SU-DHL-6 (cell line): Measurements from ENCODE around the gene DLG4.
A peak's percentile ranks its signal among the peaks of the same experiment; 100 is the strongest.
"Not testable (repeated sequence)": the region's sequence is repeated elsewhere in the genome, so short reads cannot be mapped to it uniquely, and the experiment has no call there.

Source experiments
- H2AFZ ChIP-seq: fragments of 200-600 bp; sonication (generic); 2 replicates; pipeline ENCODE4 v1.6.1; 2014; ENCODE audit warnings: low read depth, mild to moderate bottlenecking, moderate library complexity, mixed read lengths, antibody characterized with exemption, low read length; ENCODE audit not compliant: severe bottlenecking
- H3F3A ChIP-seq: fragments of 200-600 bp; shearing (Covaris generic); 2 replicates; pipeline ENCODE4 v1.6.0; 2016; ENCODE audit warnings: antibody characterized with exemption, mild to moderate bottlenecking; ENCODE audit not compliant: insufficient read depth
- H3K27ac ChIP-seq: fragments of 200-600 bp; sonication (generic); 2 replicates; pipeline ENCODE4 v1.5.1; 2016; ENCODE audit warnings: low read depth, mild to moderate bottlenecking, low read length, moderate library complexity, mixed read lengths
- H3K27me3 ChIP-seq: fragments of 200-600 bp; sonication (generic), shearing (Covaris generic); 2 replicates; pipeline ENCODE4 v1.6.0; 2014; ENCODE audit warnings: mild to moderate bottlenecking, low read length
- H3K36me3 ChIP-seq: fragments of 200-600 bp; sonication (generic); 2 replicates; pipeline ENCODE4 v1.6.1; 2014; ENCODE audit warnings: mild to moderate bottlenecking, low read length, mixed read lengths
- H3K4me2 ChIP-seq: fragments of 300-600, 200-600 bp; shearing (Covaris generic), sonication (generic); 2 replicates; pipeline ENCODE4 v1.6.0; 2014; ENCODE audit warnings: low read length, low read depth, mild to moderate bottlenecking; ENCODE audit not compliant: poor library complexity, severe bottlenecking
- H3K4me3 ChIP-seq: fragments of 200-600 bp; sonication (generic); 2 replicates; pipeline ENCODE4 v1.5.1; 2014; ENCODE audit warnings: antibody characterized with exemption, low read length, mild to moderate bottlenecking, mixed read lengths; ENCODE audit not compliant: insufficient read depth, poor library complexity, severe bottlenecking
- H3K79me2 ChIP-seq: fragments of 200-600 bp; sonication (generic); 2 replicates; pipeline ENCODE4 v1.6.1; 2014; ENCODE audit warnings: mild to moderate bottlenecking, low read length, moderate library complexity; ENCODE audit not compliant: insufficient read depth
- H3K9ac ChIP-seq: fragments of 200-600 bp; sonication (generic); 2 replicates; pipeline ENCODE4 v1.7.0; 2014; ENCODE audit warnings: mild to moderate bottlenecking, low read length
- H3K9me2 ChIP-seq: fragments of 200-600 bp; sonication (generic); replicated peaks from 2 replicates; pipeline ENCODE4 v1.6.1; 2014; ENCODE audit warnings: low read length; ENCODE audit not compliant: insufficient read depth
- H3K9me3 ChIP-seq: fragments of 200-600 bp; sonication (generic); 2 replicates; pipeline ENCODE4 v1.6.1; 2014; ENCODE audit warnings: low read length, mixed read lengths; ENCODE audit not compliant: insufficient read depth
- H4K20me1 ChIP-seq: fragments of 200-600 bp; sonication (generic); 2 replicates; pipeline ENCODE4 v1.6.1; 2014; ENCODE audit warnings: low read depth, mild to moderate bottlenecking, antibody characterized with exemption, low read length, moderate library complexity, mixed read lengths
- EZH2phosphoT487 ChIP-seq: fragments of 200-600 bp; sonication (generic), shearing (Covaris generic); conservative IDR thresholded peaks from 2 replicates; pipeline ENCODE4 v1.6.1; 2018; ENCODE audit warnings: mild to moderate bottlenecking, antibody characterized with exemption, low read length, moderate library complexity, mixed read lengths
- TF ChIP-seq, protein P1 (sequence below): fragments of 200-600 bp; sonication (generic); IDR thresholded peaks from one replicate; pipeline ENCODE4 v1.5.1; 2017; ENCODE audit warnings: antibody characterized with exemption, mild to moderate bottlenecking, low read length, moderate library complexity; ENCODE audit not compliant: insufficient read depth, poor library complexity, severe bottlenecking

Gene DLG4

DNA sequence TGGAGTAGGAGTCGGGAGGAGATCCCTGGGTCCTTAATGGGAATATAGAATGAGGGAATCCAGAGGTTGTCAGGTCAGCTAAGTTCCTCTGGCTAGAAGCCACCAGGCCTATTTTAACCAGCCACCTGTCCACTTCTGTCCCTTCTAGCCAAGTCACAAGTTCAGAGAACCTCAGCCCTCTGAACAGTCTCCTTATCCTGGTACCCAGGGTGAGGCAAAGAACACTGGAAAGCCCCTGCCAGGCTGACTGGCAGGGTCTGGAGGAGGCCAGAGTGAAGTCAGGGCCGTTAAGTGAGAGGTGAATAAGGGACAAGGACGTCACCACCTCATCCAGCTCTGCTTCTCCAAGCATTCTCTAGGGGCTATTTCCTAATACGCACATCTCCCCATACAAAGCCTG lies 29.2 kb upstream of the DLG4 start:
- peak overlapping the region; percentile 77 for H3K4me2 ChIP-seq
- peaks cover 60% of the 10 kb centered on the region for H3K79me2 ChIP-seq
- H4K20me1 ChIP-seq = no peaks in the 10 kb centered on the region
- 0 out of 2 replicates have a peak overlapping the region, but pooled peaks have one; percentile 99 for H3K9ac ChIP-seq
- no peak overlapping the region for H3K27ac ChIP-seq
- no peak for TF ChIP-seq EZH2phosphoT487
- TF ChIP-seq, protein P1, sequence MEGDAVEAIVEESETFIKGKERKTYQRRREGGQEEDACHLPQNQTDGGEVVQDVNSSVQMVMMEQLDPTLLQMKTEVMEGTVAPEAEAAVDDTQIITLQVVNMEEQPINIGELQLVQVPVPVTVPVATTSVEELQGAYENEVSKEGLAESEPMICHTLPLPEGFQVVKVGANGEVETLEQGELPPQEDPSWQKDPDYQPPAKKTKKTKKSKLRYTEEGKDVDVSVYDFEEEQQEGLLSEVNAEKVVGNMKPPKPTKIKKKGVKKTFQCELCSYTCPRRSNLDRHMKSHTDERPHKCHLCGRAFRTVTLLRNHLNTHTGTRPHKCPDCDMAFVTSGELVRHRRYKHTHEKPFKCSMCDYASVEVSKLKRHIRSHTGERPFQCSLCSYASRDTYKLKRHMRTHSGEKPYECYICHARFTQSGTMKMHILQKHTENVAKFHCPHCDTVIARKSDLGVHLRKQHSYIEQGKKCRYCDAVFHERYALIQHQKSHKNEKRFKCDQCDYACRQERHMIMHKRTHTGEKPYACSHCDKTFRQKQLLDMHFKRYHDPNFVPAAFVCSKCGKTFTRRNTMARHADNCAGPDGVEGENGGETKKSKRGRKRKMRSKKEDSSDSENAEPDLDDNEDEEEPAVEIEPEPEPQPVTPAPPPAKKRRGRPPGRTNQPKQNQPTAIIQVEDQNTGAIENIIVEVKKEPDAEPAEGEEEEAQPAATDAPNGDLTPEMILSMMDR = no peak
- H3K9me2 ChIP-seq = no peaks in the 10 kb centered on the region
- H3K27me3 ChIP-seq = no peaks in the 10 kb centered on the region
- H3K4me3 ChIP-seq = no peak overlapping the region
- no peaks in the 10 kb centered on the region; the same call in 1 of the 2 replicates for H3K36me3 ChIP-seq
- peaks cover 16% of the 10 kb centered on the region for H3F3A ChIP-seq
- no peaks in the 10 kb centered on the region for H3K9me3 ChIP-seq
- H2AFZ ChIP-seq = no peak overlapping the region

GRCh38 chr17:7246779-7247178 lies 27.1 kb upstream of the DLG4 start:
- Histone ChIP-seq H3K9me2 (no peaks in the 10 kb centered on the region), H3K27ac (no peak overlapping the region), H3F3A (peaks cover 24% of the 10 kb centered on the region), H3K9ac (no peak overlapping the region), H3K27me3 (no peaks in the 10 kb centered on the region), H3K4me2 (no peak overlapping the region), H3K79me2 (peaks cover 56% of the 10 kb centered on the region), H2AFZ (no peak overlapping the region), H3K4me3 (no peak overlapping the region), H3K9me3 (no peaks in the 10 kb centered on the region), H3K36me3 (no peaks in the 10 kb centered on the region; the same call in 1 of the 2 replicates), H4K20me1 (no peaks in the 10 kb centered on the region)
- no peak for TF ChIP-seq EZH2phosphoT487
- TF ChIP-seq, protein P1 = no peak

GRCh38 chr17:7243838-7244237 lies 24.2 kb upstream of the DLG4 start:
- Histone ChIP-seq H3F3A (peaks cover 45% of the 10 kb centered on the region), H3K79me2 (peaks cover 45% of the 10 kb centered on the region)
- H4K20me1 ChIP-seq, H3K4me2 ChIP-seq, H3K9ac ChIP-seq, H2AFZ ChIP-seq, H3K9me2 ChIP-seq, H3K9me3 ChIP-seq, H3K4me3 ChIP-seq, H3K27me3 ChIP-seq, H3K36me3 ChIP-seq, H3K27ac ChIP-seq: not testable (repeated sequence)

GRCh38 chr17:7243453-7243729 lies 23.8 kb upstream of the DLG4 start:
- H3K79me2 ChIP-seq = peaks cover 44% of the 10 kb centered on the region
- H3F3A ChIP-seq = peaks cover 45% of the 10 kb centered on the region
- peak overlapping the region; percentile 97 for H3K9ac ChIP-seq
- H3K27ac ChIP-seq = peak overlapping the region; percentile 84; the same call in 1 of the 2 replicates
- no peaks in the 10 kb centered on the region for H4K20me1 ChIP-seq
- H3K9me2 ChIP-seq = no peaks in the 10 kb centered on the region
- no peak overlapping the region for H2AFZ ChIP-seq
- H3K36me3 ChIP-seq = no peaks in the 10 kb centered on the region; the same call in 1 of the 2 replicates
- peak overlapping the region; percentile 92 for H3K4me2 ChIP-seq
- no peaks in the 10 kb centered on the region for H3K9me3 ChIP-seq
- no peak for TF ChIP-seq EZH2phosphoT487
- TF ChIP-seq, protein P1 = no peak
- H3K4me3 ChIP-seq = peak overlapping the region; percentile 90
- H3K27me3 ChIP-seq = no peaks in the 10 kb centered on the region
